HEK293 (cell line): Measurements from ENCODE around the gene GPR4.

Experiments
- SCRT1 ChIP-seq: fragments of 450-650 bp; formaldehyde crosslinking; IDR thresholded peaks from 2 replicates; pipeline ENCODE4 v1.5.1; 2016; ENCODE audit warnings: missing biosample characterization, missing genetic modification characterization, borderline replicate concordance
- TCF7L2 ChIP-seq: IDR thresholded peaks from 2 replicates; pipeline ENCODE4 v1.6.1; 2011; ENCODE audit warnings: low read depth, mild to moderate bottlenecking, inconsistent platforms, low read length, moderate library complexity, borderline replicate concordance
- ZNF133 ChIP-seq: fragments of 450-650 bp; formaldehyde crosslinking; IDR thresholded peaks from 2 replicates; pipeline ENCODE4 v1.5.1; 2016; ENCODE audit warnings: missing biosample characterization, missing genetic modification characterization
- ZNF169 ChIP-seq: fragments of 450-650 bp; formaldehyde crosslinking; IDR thresholded peaks from 2 replicates; pipeline ENCODE4 v1.5.1; 2016; ENCODE audit warnings: missing biosample characterization, missing genetic modification characterization
- ZNF23 ChIP-seq: fragments of 450-650 bp; formaldehyde crosslinking; IDR thresholded peaks from 2 replicates; pipeline ENCODE4 v1.5.1; 2016; ENCODE audit warnings: missing biosample characterization, missing genetic modification characterization, borderline replicate concordance
- ZNF24 ChIP-seq: fragments of 450-650 bp; formaldehyde crosslinking; IDR thresholded peaks from 2 replicates; pipeline ENCODE4 v1.5.1; 2016; ENCODE audit warnings: missing biosample characterization, missing genetic modification characterization
- ZNF596 ChIP-seq: fragments of 450-650 bp; IDR thresholded peaks from 2 replicates; pipeline ENCODE4 v1.5.0; 2018; ENCODE audit warnings: missing biosample characterization, mild to moderate bottlenecking, missing genetic modification characterization, moderate library complexity
- ZNF776 ChIP-seq: fragments of 450-650 bp; formaldehyde crosslinking; IDR thresholded peaks from 2 replicates; pipeline ENCODE4 v1.5.0; 2017; ENCODE audit warnings: missing biosample characterization, missing genetic modification characterization, borderline replicate concordance
- TF ChIP-seq, protein P1 (sequence below): fragments of 450-650 bp; formaldehyde crosslinking; IDR thresholded peaks from 2 replicates; pipeline ENCODE4 v1.5.1; 2016; ENCODE audit warnings: missing biosample characterization, missing genetic modification characterization
- TF ChIP-seq, protein P2 (sequence below): fragments of 450-650 bp; formaldehyde crosslinking; conservative IDR thresholded peaks from 2 replicates; pipeline ENCODE4 v1.5.1; 2016; ENCODE audit warnings: low read depth, missing biosample characterization, missing genetic modification characterization
- TF ChIP-seq, protein P3 (sequence below): fragments of 450-650 bp; formaldehyde crosslinking; IDR thresholded peaks from 2 replicates; pipeline ENCODE4 v1.5.1; 2016; ENCODE audit warnings: missing biosample characterization, missing genetic modification characterization
- TF ChIP-seq, protein P4 (sequence below): fragments of 450-650 bp; formaldehyde crosslinking; IDR thresholded peaks from 2 replicates; pipeline ENCODE4 v1.5.1; 2016; ENCODE audit warnings: missing biosample characterization, missing genetic modification characterization, low read depth

DNA sequence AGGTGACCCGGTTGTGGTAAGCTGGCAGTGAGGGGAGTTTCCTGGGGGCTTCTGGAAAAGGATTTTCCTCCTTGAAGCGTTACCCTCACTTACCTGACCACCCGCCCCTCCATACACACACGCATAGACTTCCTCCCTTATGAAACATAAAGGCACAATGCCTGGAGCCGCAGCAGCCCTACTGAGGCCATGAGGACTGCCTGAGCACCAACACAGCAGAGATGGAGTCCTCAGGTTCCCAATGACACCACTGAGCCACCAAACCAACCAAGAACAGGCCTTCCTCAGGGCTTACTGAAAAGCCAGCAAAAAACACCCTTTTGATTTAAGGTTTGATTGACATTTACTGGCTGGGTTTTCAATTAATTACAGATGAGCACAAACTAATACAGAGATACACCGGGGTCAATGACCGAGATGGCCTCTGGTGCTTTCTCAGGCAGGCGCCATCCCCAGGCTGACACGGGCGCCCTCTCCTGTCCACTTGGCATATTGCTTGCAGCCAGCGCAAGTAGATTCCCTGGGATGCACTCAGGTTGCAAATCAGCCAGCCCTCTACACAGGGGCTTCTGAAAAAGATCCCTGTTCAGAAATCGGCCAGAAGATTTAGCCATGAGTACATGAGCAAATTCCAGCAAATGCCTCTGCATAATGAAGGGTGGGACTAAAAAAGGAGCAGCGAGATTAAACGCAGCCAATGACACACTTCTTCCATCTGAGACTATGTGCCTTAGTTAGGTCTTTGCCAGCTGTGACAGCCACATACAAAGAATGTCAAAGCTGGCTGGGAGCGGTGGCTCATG lies 32.2 kb downstream of the GPR4 start:
- TF ChIP-seq, protein P1, sequence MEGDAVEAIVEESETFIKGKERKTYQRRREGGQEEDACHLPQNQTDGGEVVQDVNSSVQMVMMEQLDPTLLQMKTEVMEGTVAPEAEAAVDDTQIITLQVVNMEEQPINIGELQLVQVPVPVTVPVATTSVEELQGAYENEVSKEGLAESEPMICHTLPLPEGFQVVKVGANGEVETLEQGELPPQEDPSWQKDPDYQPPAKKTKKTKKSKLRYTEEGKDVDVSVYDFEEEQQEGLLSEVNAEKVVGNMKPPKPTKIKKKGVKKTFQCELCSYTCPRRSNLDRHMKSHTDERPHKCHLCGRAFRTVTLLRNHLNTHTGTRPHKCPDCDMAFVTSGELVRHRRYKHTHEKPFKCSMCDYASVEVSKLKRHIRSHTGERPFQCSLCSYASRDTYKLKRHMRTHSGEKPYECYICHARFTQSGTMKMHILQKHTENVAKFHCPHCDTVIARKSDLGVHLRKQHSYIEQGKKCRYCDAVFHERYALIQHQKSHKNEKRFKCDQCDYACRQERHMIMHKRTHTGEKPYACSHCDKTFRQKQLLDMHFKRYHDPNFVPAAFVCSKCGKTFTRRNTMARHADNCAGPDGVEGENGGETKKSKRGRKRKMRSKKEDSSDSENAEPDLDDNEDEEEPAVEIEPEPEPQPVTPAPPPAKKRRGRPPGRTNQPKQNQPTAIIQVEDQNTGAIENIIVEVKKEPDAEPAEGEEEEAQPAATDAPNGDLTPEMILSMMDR = peak; percentile 51; the same call in 1 of the 2 replicates
- no peak for TF ChIP-seq TCF7L2
- TF ChIP-seq ZNF169 = no peak
- no peak for TF ChIP-seq ZNF776 (tag by site-specific recombination)
- no peak for TF ChIP-seq ZNF23 (tag by site-specific recombination)
- TF ChIP-seq, protein P2, sequence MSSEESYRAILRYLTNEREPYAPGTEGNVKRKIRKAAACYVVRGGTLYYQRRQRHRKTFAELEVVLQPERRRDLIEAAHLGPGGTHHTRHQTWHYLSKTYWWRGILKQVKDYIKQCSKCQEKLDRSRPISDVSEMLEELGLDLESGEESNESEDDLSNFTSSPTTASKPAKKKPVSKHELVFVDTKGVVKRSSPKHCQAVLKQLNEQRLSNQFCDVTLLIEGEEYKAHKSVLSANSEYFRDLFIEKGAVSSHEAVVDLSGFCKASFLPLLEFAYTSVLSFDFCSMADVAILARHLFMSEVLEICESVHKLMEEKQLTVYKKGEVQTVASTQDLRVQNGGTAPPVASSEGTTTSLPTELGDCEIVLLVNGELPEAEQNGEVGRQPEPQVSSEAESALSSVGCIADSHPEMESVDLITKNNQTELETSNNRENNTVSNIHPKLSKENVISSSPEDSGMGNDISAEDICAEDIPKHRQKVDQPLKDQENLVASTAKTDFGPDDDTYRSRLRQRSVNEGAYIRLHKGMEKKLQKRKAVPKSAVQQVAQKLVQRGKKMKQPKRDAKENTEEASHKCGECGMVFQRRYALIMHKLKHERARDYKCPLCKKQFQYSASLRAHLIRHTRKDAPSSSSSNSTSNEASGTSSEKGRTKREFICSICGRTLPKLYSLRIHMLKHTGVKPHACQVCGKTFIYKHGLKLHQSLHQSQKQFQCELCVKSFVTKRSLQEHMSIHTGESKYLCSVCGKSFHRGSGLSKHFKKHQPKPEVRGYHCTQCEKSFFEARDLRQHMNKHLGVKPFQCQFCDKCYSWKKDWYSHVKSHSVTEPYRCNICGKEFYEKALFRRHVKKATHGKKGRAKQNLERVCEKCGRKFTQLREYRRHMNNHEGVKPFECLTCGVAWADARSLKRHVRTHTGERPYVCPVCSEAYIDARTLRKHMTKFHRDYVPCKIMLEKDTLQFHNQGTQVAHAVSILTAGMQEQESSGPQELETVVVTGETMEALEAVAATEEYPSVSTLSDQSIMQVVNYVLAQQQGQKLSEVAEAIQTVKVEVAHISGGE (tag by site-specific recombination) = no peak
- TF ChIP-seq, protein P3, sequence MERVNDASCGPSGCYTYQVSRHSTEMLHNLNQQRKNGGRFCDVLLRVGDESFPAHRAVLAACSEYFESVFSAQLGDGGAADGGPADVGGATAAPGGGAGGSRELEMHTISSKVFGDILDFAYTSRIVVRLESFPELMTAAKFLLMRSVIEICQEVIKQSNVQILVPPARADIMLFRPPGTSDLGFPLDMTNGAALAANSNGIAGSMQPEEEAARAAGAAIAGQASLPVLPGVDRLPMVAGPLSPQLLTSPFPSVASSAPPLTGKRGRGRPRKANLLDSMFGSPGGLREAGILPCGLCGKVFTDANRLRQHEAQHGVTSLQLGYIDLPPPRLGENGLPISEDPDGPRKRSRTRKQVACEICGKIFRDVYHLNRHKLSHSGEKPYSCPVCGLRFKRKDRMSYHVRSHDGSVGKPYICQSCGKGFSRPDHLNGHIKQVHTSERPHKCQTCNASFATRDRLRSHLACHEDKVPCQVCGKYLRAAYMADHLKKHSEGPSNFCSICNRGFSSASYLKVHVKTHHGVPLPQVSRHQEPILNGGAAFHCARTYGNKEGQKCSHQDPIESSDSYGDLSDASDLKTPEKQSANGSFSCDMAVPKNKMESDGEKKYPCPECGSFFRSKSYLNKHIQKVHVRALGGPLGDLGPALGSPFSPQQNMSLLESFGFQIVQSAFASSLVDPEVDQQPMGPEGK (tag by site-specific recombination) = no peak
- TF ChIP-seq ZNF24 = no peak
- TF ChIP-seq SCRT1 = no peak
- TF ChIP-seq, protein P4, sequence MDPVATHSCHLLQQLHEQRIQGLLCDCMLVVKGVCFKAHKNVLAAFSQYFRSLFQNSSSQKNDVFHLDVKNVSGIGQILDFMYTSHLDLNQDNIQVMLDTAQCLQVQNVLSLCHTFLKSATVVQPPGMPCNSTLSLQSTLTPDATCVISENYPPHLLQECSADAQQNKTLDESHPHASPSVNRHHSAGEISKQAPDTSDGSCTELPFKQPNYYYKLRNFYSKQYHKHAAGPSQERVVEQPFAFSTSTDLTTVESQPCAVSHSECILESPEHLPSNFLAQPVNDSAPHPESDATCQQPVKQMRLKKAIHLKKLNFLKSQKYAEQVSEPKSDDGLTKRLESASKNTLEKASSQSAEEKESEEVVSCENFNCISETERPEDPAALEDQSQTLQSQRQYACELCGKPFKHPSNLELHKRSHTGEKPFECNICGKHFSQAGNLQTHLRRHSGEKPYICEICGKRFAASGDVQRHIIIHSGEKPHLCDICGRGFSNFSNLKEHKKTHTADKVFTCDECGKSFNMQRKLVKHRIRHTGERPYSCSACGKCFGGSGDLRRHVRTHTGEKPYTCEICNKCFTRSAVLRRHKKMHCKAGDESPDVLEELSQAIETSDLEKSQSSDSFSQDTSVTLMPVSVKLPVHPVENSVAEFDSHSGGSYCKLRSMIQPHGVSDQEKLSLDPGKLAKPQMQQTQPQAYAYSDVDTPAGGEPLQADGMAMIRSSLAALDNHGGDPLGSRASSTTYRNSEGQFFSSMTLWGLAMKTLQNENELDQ = no peak
- no peak for TF ChIP-seq ZNF596 (tag by site-specific recombination)
- TF ChIP-seq ZNF133 (tag by site-specific recombination) = no peak
